Bronchial epithelial cell (primary cell): Measurements from ENCODE around the gene RNU11. TPM values are rescaled to one million over a fixed set of nuclear protein-coding genes. Genes with fewer than 3 reads are reported as not detected.

ENCODE experiments used
- DNase-seq: peaks from one replicate; pipeline ENCODE4 v3.0.0-alpha.2; 2010; ENCODE audit warnings: low read depth
- FAIRE-seq: peaks from 2 replicates; lab custom pipeline; 2011; peaks lifted over from hg19 to GRCh38; lab: Jason Lieb, UNC
- H3K27me3 ChIP-seq: 2 replicates; pipeline ENCODE4 v1.5.1; 2011; ENCODE audit warnings: low read length; ENCODE audit not compliant: control insufficient read depth, insufficient read depth
- H3K36me3 ChIP-seq: 2 replicates; pipeline ENCODE4 v1.5.1; 2011; ENCODE audit warnings: low read length; ENCODE audit not compliant: control insufficient read depth, insufficient read depth
- H3K4me3 ChIP-seq: 2 replicates; pipeline ENCODE4 v1.5.1; 2011; ENCODE audit warnings: mild to moderate bottlenecking, low read depth, low read length, control low read depth
- total RNA-seq: library from RNA; depleted of rRNA; stranded (reverse); fragments of >200 nt; gene quantifications from 2 replicates; pipeline ENCODE4 v1.2.1, GENCODE V29; 2014
- TF ChIP-seq, protein P1 (sequence below): IDR thresholded peaks from 2 replicates; pipeline ENCODE4 v1.5.1; 2011; ENCODE audit warnings: mild to moderate bottlenecking, moderate library complexity, low read length, control low read depth, inconsistent platforms; ENCODE audit not compliant: insufficient read depth, severe bottlenecking

The RNU11 gene
- total RNA-seq, 1 donor from 2014 or later = not detected

DNA sequence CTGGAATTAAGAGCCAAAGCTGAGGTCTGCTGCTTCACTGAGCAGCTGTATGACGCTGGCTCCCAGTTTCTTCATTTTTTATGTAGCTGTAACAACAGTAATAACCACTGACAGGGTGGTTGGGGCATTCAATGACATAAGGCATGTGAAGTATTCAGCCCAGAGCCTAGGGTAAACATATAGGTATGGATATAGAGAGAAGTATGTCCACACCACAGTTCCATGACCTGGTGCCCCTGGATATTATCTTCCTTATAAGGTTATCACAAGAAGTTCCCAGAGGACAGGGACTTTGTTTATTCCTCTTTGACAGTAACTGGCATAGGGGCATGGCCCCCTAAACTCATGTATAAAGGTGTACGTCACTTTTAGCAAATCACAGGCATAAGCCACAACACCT lies 41.6 kb upstream of the RNU11 start:
- Histone ChIP-seq H3K27me3 (no peaks in the 10 kb centered on the region), H3K36me3 (peaks cover 12% of the 10 kb centered on the region), H3K4me3 (no peak overlapping the region)
- DNase-seq (no peak), FAIRE-seq (no peak)
- TF ChIP-seq, protein P1, sequence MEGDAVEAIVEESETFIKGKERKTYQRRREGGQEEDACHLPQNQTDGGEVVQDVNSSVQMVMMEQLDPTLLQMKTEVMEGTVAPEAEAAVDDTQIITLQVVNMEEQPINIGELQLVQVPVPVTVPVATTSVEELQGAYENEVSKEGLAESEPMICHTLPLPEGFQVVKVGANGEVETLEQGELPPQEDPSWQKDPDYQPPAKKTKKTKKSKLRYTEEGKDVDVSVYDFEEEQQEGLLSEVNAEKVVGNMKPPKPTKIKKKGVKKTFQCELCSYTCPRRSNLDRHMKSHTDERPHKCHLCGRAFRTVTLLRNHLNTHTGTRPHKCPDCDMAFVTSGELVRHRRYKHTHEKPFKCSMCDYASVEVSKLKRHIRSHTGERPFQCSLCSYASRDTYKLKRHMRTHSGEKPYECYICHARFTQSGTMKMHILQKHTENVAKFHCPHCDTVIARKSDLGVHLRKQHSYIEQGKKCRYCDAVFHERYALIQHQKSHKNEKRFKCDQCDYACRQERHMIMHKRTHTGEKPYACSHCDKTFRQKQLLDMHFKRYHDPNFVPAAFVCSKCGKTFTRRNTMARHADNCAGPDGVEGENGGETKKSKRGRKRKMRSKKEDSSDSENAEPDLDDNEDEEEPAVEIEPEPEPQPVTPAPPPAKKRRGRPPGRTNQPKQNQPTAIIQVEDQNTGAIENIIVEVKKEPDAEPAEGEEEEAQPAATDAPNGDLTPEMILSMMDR = no peak

DNA sequence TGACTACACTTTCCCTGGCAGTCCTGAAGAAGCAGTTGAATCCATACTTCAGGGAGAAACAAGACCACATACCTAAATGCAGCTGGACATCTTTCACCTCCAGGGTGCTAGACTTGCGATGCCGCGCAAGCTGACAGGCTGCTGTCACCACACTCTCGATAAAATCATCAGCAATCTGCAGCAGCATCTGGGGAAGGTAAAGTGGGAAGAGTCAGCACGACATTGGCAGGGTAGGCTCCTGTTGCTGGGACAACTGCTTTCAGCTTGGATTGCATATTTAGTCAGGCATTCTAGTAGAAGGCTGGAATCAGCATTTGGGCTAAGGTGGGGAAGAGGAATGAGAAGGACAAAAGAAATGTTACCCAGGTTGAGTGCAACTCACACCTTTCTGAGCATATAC lies 35.2 kb upstream of the RNU11 start:
- DNase-seq (no peak), FAIRE-seq (peak; percentile 73)
- Histone ChIP-seq H3K4me3 (no peak overlapping the region), H3K27me3 (no peaks in the 10 kb centered on the region), H3K36me3 (peaks cover 14% of the 10 kb centered on the region)
- TF ChIP-seq, protein P1 = no peak

DNA sequence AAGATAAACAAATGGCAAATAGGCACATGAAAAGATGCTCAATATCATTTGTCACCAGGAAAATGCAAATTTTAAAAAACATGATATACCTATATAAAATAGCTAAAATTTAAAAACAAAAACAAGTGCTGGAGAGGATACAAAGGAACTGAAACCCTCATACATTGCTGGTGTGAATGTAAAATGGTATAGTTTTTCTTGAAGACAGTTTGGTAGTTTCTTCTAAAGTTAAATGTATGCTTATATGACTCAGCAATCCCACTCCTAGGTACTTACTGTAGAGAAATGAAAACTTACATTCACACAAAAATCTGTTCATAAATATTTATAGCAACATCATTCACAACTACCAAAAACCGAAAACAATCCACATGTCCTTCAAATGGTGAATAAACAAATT lies 16.7 kb upstream of the RNU11 start:
- FAIRE-seq = no peak
- no peaks in the 10 kb centered on the region for H3K27me3 ChIP-seq
- H3K36me3 ChIP-seq = no peaks in the 10 kb centered on the region
- H3K4me3 ChIP-seq = no peak overlapping the region
- no peak for DNase-seq
- TF ChIP-seq, protein P1 = no peak

DNA sequence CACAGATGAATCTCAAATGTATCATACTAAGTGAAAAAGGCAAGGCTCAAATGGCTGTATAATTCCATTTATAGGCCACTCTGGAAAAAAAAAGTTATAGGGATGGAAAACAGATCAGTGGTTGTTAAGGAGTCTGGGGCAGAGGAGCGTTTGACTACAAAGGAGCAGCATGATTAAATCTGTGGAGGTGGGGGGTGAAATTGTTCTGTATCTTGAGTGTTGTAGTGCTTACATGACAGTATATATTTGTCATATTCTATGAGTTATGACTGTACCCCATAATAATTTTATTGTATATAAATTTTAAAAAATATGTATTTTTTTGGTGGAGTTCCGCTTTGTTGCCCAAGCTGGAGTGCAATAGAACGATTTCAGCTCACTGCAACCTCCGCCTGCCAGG lies 15.8 kb upstream of the RNU11 start:
- no peak for FAIRE-seq
- no peaks in the 10 kb centered on the region for H3K36me3 ChIP-seq

GRCh38 chr1:28640766-28641165 lies 7.6 kb upstream of the RNU11 start:
- DNase-seq (peak; percentile 47), FAIRE-seq (no peak)
- H3K4me3 ChIP-seq = no peak overlapping the region
- H3K27me3 ChIP-seq = no peaks in the 10 kb centered on the region
- no peaks in the 10 kb centered on the region for H3K36me3 ChIP-seq
- TF ChIP-seq, protein P1 = peak; percentile 56

More for the DNA sequence above, 15.8 kb upstream of the RNU11 start:
- TF ChIP-seq, protein P1 = no peak
- Histone ChIP-seq H3K4me3 (no peak overlapping the region), H3K27me3 (no peaks in the 10 kb centered on the region)
- DNase-seq = no peak
